Erythroblast (primary cell): ENCODE data around the gene PLA2G2E.

Experiments
- GATA1 ChIP-seq: IDR thresholded peaks from 2 replicates; pipeline ENCODE4 v1.6.1; 2011; ENCODE audit warnings: low read depth, mild to moderate bottlenecking, control low read depth, low read length, moderate library complexity
- POLR2A ChIP-seq: IDR thresholded peaks from 2 replicates; pipeline ENCODE4 v1.6.1; 2011; ENCODE audit warnings: mild to moderate bottlenecking, low read length

DNA sequence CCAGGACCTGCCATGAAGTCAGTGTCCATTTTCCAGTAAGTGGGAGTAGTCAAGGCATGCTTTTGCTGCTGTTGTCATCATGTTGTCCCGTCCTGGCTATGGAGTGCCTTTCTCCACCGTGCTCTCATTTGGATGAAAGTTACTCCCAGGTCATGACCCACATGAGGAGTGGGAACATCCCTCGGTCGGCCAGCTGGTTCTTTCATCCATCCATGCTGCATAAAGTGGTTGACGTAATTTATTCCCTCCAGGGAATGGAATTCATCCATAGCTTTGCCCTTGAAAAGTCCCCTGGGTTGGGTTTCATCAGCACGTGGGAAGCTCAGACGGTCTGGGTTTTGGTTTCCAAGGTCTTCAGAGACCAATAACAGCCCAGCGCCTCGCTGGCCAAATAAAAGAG lies 44.4 kb upstream of the PLA2G2E start:
- no peak for TF ChIP-seq POLR2A
- no peak for TF ChIP-seq GATA1
